Stomach smooth muscle (tissue), 2 donors: ENCODE data around the gene PLD6.

Experiments used
- H3K27ac ChIP-seq: one replicate; pipeline ENCODE4 v1.7.0; 2013; ENCODE audit warnings: mild to moderate bottlenecking, low read length, inconsistent platforms
- H3K27me3 ChIP-seq, 2 donors: one replicate each; pipeline ENCODE4 v1.7.0; 2013; ENCODE audit warnings: low read length in 2 of 2; ENCODE audit not compliant: insufficient read depth in 2 of 2, control insufficient read depth in 1 of 2
- H3K36me3 ChIP-seq, 2 donors: one replicate each; pipeline ENCODE4 v1.7.0; 2013; ENCODE audit warnings: low read length in 2 of 2; ENCODE audit not compliant: control insufficient read depth in 2 of 2, insufficient read depth in 2 of 2
- H3K4me1 ChIP-seq: one replicate; pipeline ENCODE4 v1.7.0; 2013; ENCODE audit warnings: low read length; ENCODE audit not compliant: control insufficient read depth, insufficient read depth
- H3K4me3 ChIP-seq, 2 donors: one replicate each; pipeline ENCODE4 v1.7.0; 2013; ENCODE audit warnings: low read length in 2 of 2
- H3K9ac ChIP-seq, 2 donors: one replicate each; pipeline ENCODE4 v1.7.0; 2013; ENCODE audit warnings: low read length in 2 of 2, mild to moderate bottlenecking in 1 of 2
- H3K9me3 ChIP-seq, 2 donors: one replicate each; pipeline ENCODE4 v1.7.0; 2013; ENCODE audit warnings: low read length in 2 of 2; ENCODE audit not compliant: control insufficient read depth in 2 of 2
- donor health status: healthy.
- donor health status: Pancreatic carcinoma.

The PLD6 gene

GRCh38 chr17:17226451-17227265 lies 20.5 kb upstream of the PLD6 start:
- Histone ChIP-seq H3K9ac (no peak overlapping the region), H3K27ac (no peak overlapping the region), H3K36me3 (peaks cover 73 to 77% of the 10 kb centered on the region in 2 donors), H3K27me3 (no peaks in the 10 kb centered on the region), H3K9me3 (no peaks in the 10 kb centered on the region), H3K4me3 (no peak overlapping the region), H3K4me1 (no peaks in the 10 kb centered on the region)

GRCh38 chr17:17225901-17226300 lies 19.8 kb upstream of the PLD6 start:
- no peak overlapping the region for H3K27ac ChIP-seq
- no peaks in the 10 kb centered on the region for H3K4me1 ChIP-seq
- H3K27me3 ChIP-seq, result no peaks in the 10 kb centered on the region
- H3K36me3 ChIP-seq, result peaks cover 74 to 79% of the 10 kb centered on the region in 2 donors
- H3K4me3 ChIP-seq, result no peak overlapping the region
- no peak overlapping the region for H3K9ac ChIP-seq
- no peaks in the 10 kb centered on the region for H3K9me3 ChIP-seq

- Histone ChIP-seq H3K9me3 (no peaks in the 10 kb centered on the region), H3K4me1 (no peaks in the 10 kb centered on the region), H3K27me3 (no peaks in the 10 kb centered on the region), H3K36me3 (peaks cover 80 to 81% of the 10 kb centered on the region in 2 donors), H3K27ac (no peak overlapping the region), H3K9ac (no peak overlapping the region), H3K4me3 (no peak overlapping the region)
Observed at GRCh38 chr17:17224137-17224536, 18.0 kb upstream of the PLD6 start.

GRCh38 chr17:17223736-17224135 lies 17.6 kb upstream of the PLD6 start:
- H3K36me3 ChIP-seq, result peaks cover 80 to 81% of the 10 kb centered on the region in 2 donors
- H3K27me3 ChIP-seq, result no peaks in the 10 kb centered on the region
- no peak overlapping the region for H3K27ac ChIP-seq
- no peak overlapping the region for H3K9ac ChIP-seq
- H3K4me3 ChIP-seq, result no peak overlapping the region
- H3K4me1 ChIP-seq, result no peaks in the 10 kb centered on the region
- H3K9me3 ChIP-seq, result no peaks in the 10 kb centered on the region

GRCh38 chr17:17221329-17221728 lies 15.2 kb upstream of the PLD6 start:
- Histone ChIP-seq H3K27me3 (no peaks in the 10 kb centered on the region), H3K4me3 (no peak overlapping the region), H3K36me3 (peaks cover 78 to 80% of the 10 kb centered on the region in 2 donors), H3K9me3 (no peaks in the 10 kb centered on the region), H3K4me1 (no peaks in the 10 kb centered on the region), H3K9ac (no peak overlapping the region), H3K27ac (no peak overlapping the region)

GRCh38 chr17:17220529-17220928 lies 14.4 kb upstream of the PLD6 start:
- H3K27me3 ChIP-seq, result no peaks in the 10 kb centered on the region
- no peak overlapping the region for H3K4me3 ChIP-seq
- H3K36me3 ChIP-seq, result peaks cover 78 to 79% of the 10 kb centered on the region in 2 donors
- no peak overlapping the region for H3K9ac ChIP-seq
- no peaks in the 10 kb centered on the region for H3K4me1 ChIP-seq
- H3K27ac ChIP-seq, result no peak overlapping the region
- H3K9me3 ChIP-seq, result no peaks in the 10 kb centered on the region

GRCh38 chr17:17217995-17218394 lies 11.9 kb upstream of the PLD6 start:
- H3K36me3 ChIP-seq, result peaks cover 75 to 77% of the 10 kb centered on the region in 2 donors
- H3K4me1 ChIP-seq, result no peaks in the 10 kb centered on the region
- H3K27ac ChIP-seq, result no peak overlapping the region
- H3K27me3 ChIP-seq, result no peaks in the 10 kb centered on the region
- H3K9ac ChIP-seq, result no peak overlapping the region
- H3K9me3 ChIP-seq, result no peaks in the 10 kb centered on the region
- no peak overlapping the region for H3K4me3 ChIP-seq

GRCh38 chr17:17216776-17217175 lies 10.6 kb upstream of the PLD6 start:
- Histone ChIP-seq H3K9ac (no peak overlapping the region), H3K27me3 (no peaks in the 10 kb centered on the region), H3K36me3 (peaks cover 70 to 72% of the 10 kb centered on the region in 2 donors), H3K27ac (no peak overlapping the region), H3K4me1 (no peaks in the 10 kb centered on the region), H3K9me3 (no peaks in the 10 kb centered on the region), H3K4me3 (no peak overlapping the region)

GRCh38 chr17:17216236-17216635 lies 10.1 kb upstream of the PLD6 start:
- no peaks in the 10 kb centered on the region for H3K27me3 ChIP-seq
- no peaks in the 10 kb centered on the region for H3K9me3 ChIP-seq
- H3K36me3 ChIP-seq, result peaks cover 66 to 67% of the 10 kb centered on the region in 2 donors
- H3K9ac ChIP-seq, result no peak overlapping the region
- H3K27ac ChIP-seq, result no peak overlapping the region
- no peaks in the 10 kb centered on the region for H3K4me1 ChIP-seq
- H3K4me3 ChIP-seq, result no peak overlapping the region

GRCh38 chr17:17215575-17215974 lies 9.4 kb upstream of the PLD6 start:
- Histone ChIP-seq H3K9ac (no peak overlapping the region), H3K36me3 (peaks cover 61 to 62% of the 10 kb centered on the region in 2 donors)

More at GRCh38 chr17:17215575-17215974, 9.4 kb upstream of the PLD6 start:
- Histone ChIP-seq H3K4me1 (no peaks in the 10 kb centered on the region), H3K27me3 (no peaks in the 10 kb centered on the region), H3K9me3 (no peaks in the 10 kb centered on the region), H3K27ac (no peak overlapping the region), H3K4me3 (no peak overlapping the region)
